ENCODE measurements around the gene CCDC148. TPM values are rescaled to one million over a fixed set of nuclear protein-coding genes. Genes with fewer than 3 reads are reported as not detected.
"Not testable (repeated sequence)": the region's sequence is repeated elsewhere in the genome, so short reads cannot be mapped to it uniquely, and the experiment has no call there.

Gene CCDC148
- total and polyA plus RNA-seq, 12 donors, result 0.07 to 1.4 (median 0.66) TPM

GRCh38 chr2:158366342-158366741, 90.2 kb downstream of the CCDC148 start:
- no peak for DNase-seq
- no peak overlapping the region for H3K4me3 ChIP-seq
- H3K4me1 ChIP-seq, result no peaks in the 10 kb centered on the region
- 73 to 80% methylated on average over 5 of the region's 5 CpGs for WGBS, 2 donors
- peaks cover 0 to 32% (median 0%) of the 10 kb centered on the region in 11 donors for H3K9me3 ChIP-seq
- no peaks in the 10 kb centered on the region for H3K36me3 ChIP-seq
- H3K27me3 ChIP-seq, result no peaks in the 10 kb centered on the region
- no peak overlapping the region for H3K27ac ChIP-seq
- TF ChIP-seq CTCF (IDR thresholded peaks at IDR 0.05), result no peak
- no peak for ATAC-seq
- intact Hi-C loops (cut with DNase I), result no loop called here

GRCh38 chr2:158359846-158360245, 96.7 kb downstream of the CCDC148 start:
- no peak for DNase-seq
- Histone ChIP-seq H3K27me3 (no peaks in the 10 kb centered on the region), H3K4me1 (no peaks in the 10 kb centered on the region), H3K27ac (no peak overlapping the region), H3K36me3 (no peaks in the 10 kb centered on the region), H3K4me3 (no peak overlapping the region), H3K9me3 (peaks cover 0 to 24% (median 0%) of the 10 kb centered on the region in 11 donors)
- intact Hi-C loops (cut with DNase I), result no loop called here
- WGBS, 2 donors, result 73 to 84% methylated on average over 4 of the region's 4 CpGs
- TF ChIP-seq CTCF (IDR thresholded peaks at IDR 0.05), result no peak
- ATAC-seq, result no peak

- H3K4me1 ChIP-seq, result no peaks in the 10 kb centered on the region
- intact Hi-C loops (cut with DNase I), result no loop called here
- TF ChIP-seq CTCF (IDR thresholded peaks at IDR 0.05), result no peak
- DNase-seq (no peak), ATAC-seq (no peak)
- H3K9me3 ChIP-seq, result peaks cover 0 to 9% (median 0%) of the 10 kb centered on the region in 11 donors
- H3K27me3 ChIP-seq, result no peaks in the 10 kb centered on the region
- 99 to 100% methylated on average over 2 of the region's 2 CpGs for WGBS, 2 donors
- no peak overlapping the region for H3K4me3 ChIP-seq
- no peak overlapping the region for H3K27ac ChIP-seq
- no peaks in the 10 kb centered on the region for H3K36me3 ChIP-seq
Measured at GRCh38 chr2:158357699-158358098, 98.9 kb downstream of the CCDC148 start.

- H3K9me3 ChIP-seq, result peaks cover 0 to 3% (median 0%) of the 10 kb centered on the region in 11 donors
- no peak overlapping the region for H3K27ac ChIP-seq
- H3K4me3 ChIP-seq, result no peak overlapping the region
- no peaks in the 10 kb centered on the region for H3K27me3 ChIP-seq
- H3K4me1 ChIP-seq, result no peaks in the 10 kb centered on the region
- WGBS, 2 donors, result 94 to 95% methylated on average over 1 of the region's 1 CpG
- ATAC-seq (no peak), DNase-seq (no peak)
- no peaks in the 10 kb centered on the region for H3K36me3 ChIP-seq
- no peak for TF ChIP-seq CTCF (IDR thresholded peaks at IDR 0.05)
- intact Hi-C loops (cut with DNase I), result no loop called here
Measured at GRCh38 chr2:158357122-158357521, 99.4 kb downstream of the CCDC148 start.

- H3K27me3 ChIP-seq; H3K36me3 ChIP-seq; H3K9me3 ChIP-seq; H3K4me3 ChIP-seq; DNase-seq; H3K27ac ChIP-seq; intact Hi-C loops (cut with DNase I); ATAC-seq; H3K4me1 ChIP-seq: not testable (repeated sequence)
- WGBS, 2 donors, result 93 to 98% methylated on average over 6 to 9 of the region's 14 CpGs
Measured at GRCh38 chr2:158351466-158351816, 105.1 kb downstream of the CCDC148 start.

GRCh38 chr2:158350751-158351465, 105.6 kb downstream of the CCDC148 start:
- DNase-seq; H3K4me3 ChIP-seq; H3K9me3 ChIP-seq; H3K27me3 ChIP-seq; H3K4me1 ChIP-seq; intact Hi-C loops (cut with DNase I); H3K27ac ChIP-seq; ATAC-seq; H3K36me3 ChIP-seq: not testable (repeated sequence)
- 94 to 97% methylated on average over 19 to 20 of the region's 20 CpGs for WGBS, 2 donors

All from heart right ventricle (tissue), 16 donors.